22Rv1 (cell line): ENCODE results near the gene CPLX1.

ENCODE experiments used
- ZFX ChIP-seq: fragments of 450-650 bp; IDR thresholded peaks from 2 replicates; pipeline ENCODE4 v1.6.1; 2017; ENCODE audit warnings: antibody characterized with exemption, borderline replicate concordance
- TF ChIP-seq, protein P1 (sequence below): fragments of 450-650 bp; IDR thresholded peaks from 2 replicates; pipeline ENCODE4 v1.5.1; 2017; ENCODE audit warnings: mild to moderate bottlenecking

DNA sequence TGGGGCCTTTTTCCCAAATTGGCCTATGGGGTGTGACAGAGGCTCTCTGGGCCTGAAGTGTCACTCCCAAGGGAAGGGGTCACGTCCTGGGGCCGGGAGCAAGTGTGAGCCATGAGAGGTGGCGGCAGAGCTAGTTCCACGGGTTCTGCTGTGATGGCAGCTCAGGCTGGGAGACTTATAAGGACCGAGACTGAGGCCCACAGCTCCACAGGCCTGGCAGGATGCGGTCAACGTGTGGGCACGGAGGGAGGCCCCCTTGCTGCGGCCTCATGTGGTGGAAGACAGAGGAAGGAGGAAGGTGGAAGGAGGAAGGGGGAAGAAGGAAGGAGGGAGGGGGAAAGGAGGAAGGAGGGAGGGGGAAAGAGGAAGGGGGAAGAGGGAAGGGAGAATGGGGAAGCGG lies 7.2 kb upstream of the CPLX1 start:
- TF ChIP-seq, protein P1, sequence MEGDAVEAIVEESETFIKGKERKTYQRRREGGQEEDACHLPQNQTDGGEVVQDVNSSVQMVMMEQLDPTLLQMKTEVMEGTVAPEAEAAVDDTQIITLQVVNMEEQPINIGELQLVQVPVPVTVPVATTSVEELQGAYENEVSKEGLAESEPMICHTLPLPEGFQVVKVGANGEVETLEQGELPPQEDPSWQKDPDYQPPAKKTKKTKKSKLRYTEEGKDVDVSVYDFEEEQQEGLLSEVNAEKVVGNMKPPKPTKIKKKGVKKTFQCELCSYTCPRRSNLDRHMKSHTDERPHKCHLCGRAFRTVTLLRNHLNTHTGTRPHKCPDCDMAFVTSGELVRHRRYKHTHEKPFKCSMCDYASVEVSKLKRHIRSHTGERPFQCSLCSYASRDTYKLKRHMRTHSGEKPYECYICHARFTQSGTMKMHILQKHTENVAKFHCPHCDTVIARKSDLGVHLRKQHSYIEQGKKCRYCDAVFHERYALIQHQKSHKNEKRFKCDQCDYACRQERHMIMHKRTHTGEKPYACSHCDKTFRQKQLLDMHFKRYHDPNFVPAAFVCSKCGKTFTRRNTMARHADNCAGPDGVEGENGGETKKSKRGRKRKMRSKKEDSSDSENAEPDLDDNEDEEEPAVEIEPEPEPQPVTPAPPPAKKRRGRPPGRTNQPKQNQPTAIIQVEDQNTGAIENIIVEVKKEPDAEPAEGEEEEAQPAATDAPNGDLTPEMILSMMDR, result no peak
- no peak for TF ChIP-seq ZFX
